ENCODE measurements around the gene STIM2. TPM values are rescaled to one million over a fixed set of nuclear protein-coding genes. Genes with fewer than 3 reads are reported as not detected.

Gene STIM2
- total and polyA plus RNA-seq, 10 of the 15 experiments (the other 5 are each of a cell fraction or from before 2014, with no cell fraction given), result 4.7 to 41.5 (median 16.9) TPM

- peak; percentile 89 for TF ChIP-seq JUNB (IDR thresholded peaks at IDR 0.05)
- TF ChIP-seq NR2C2 (IDR thresholded peaks at IDR 0.05; ENCODE audit: borderline replicate concordance, control insufficient read depth, insufficient read length, low read depth), result no peak
- TF ChIP-seq RAD21 (IDR thresholded peaks at IDR 0.05; ENCODE audit: insufficient read depth, low read depth, low read length), result no peak
- TF ChIP-seq RCOR1 (conservative IDR thresholded peaks at IDR 0.05; ENCODE audit: low read depth, low read length), result 0 out of 2 replicates have a peak, but pooled peaks have one; percentile 29
- TF ChIP-seq SPI1 (IDR thresholded peaks at IDR 0.05; ENCODE audit: borderline replicate concordance, insufficient read depth, low read depth, low read length), result peak; percentile 100
- peak; percentile 63 for TF ChIP-seq EED (IDR thresholded peaks at IDR 0.05; ENCODE audit: low read depth)
- no peak for TF ChIP-seq TARDBP (IDR thresholded peaks at IDR 0.05; ENCODE audit: borderline replicate concordance)
- peak; percentile 97 for TF ChIP-seq DPF2 (IDR thresholded peaks at IDR 0.05)
- TF ChIP-seq POLR2AphosphoS5 (IDR thresholded peaks at IDR 0.05; ENCODE audit: low read length), result 0 out of 2 replicates have a peak, but pooled peaks have one; percentile 29
- TF ChIP-seq ZBED1 (IDR thresholded peaks at IDR 0.05; ENCODE audit: borderline replicate concordance), result 0 out of 2 replicates have a peak, but pooled peaks have one; percentile 42
- TF ChIP-seq TCF3 (IDR thresholded peaks at IDR 0.05; ENCODE audit: borderline replicate concordance, insufficient read depth, low read depth, low read length), result 0 out of 2 replicates have a peak, but pooled peaks have one; percentile 19
- peak; percentile 18; the same call in 1 of the 2 replicates for TF ChIP-seq TAF1 (IDR thresholded peaks at IDR 0.05; ENCODE audit: borderline replicate concordance, low read depth, low read length)
- TF ChIP-seq NFIC (IDR thresholded peaks at IDR 0.05; ENCODE audit: low read depth, low read length), result peak; percentile 93
- TF ChIP-seq SKIL (IDR thresholded peaks at IDR 0.05; ENCODE audit: low read depth, poor library complexity, severe bottlenecking), result peak; percentile 56
- peak; percentile 72 for TF ChIP-seq MEF2A (IDR thresholded peaks at IDR 0.05; ENCODE audit: insufficient read depth, low read depth, low read length)
- peak; percentile 75; the same call in 1 of the 2 replicates for TF ChIP-seq MLLT1 (IDR thresholded peaks at IDR 0.05)
- TF ChIP-seq CHD4 (IDR thresholded peaks at IDR 0.05), result 0 out of 2 replicates have a peak, but pooled peaks have one; percentile 67
- peak; percentile 70 for TF ChIP-seq ATF7 (IDR thresholded peaks at IDR 0.05; ENCODE audit: low read depth)
- TF ChIP-seq BCL11A (IDR thresholded peaks at IDR 0.05; ENCODE audit: low read depth, low read length), result peak; percentile 40; the same call in 1 of the 2 replicates
- TF ChIP-seq USF2 (IDR thresholded peaks at IDR 0.05; ENCODE audit: borderline replicate concordance, low read depth, low read length), result no peak
- no peak for TF ChIP-seq USF1 (IDR thresholded peaks at IDR 0.05; ENCODE audit: borderline replicate concordance, extremely low read length, insufficient read depth, low read depth, low read length)
- TF ChIP-seq RUNX3 (IDR thresholded peaks at IDR 0.05; ENCODE audit: low read length), result peak; percentile 86
- peak; percentile 17; the same call in 1 of the 2 replicates for TF ChIP-seq CBFB (IDR thresholded peaks at IDR 0.05; ENCODE audit: low read depth)
- TF ChIP-seq ELK1 (IDR thresholded peaks at IDR 0.05; ENCODE audit: low read depth, low read length), result no peak
Observed at GRCh38 chr4:26992657-26993361, 132.2 kb downstream of the STIM2 start (continued).

Data from GM12878 (cell line).